Peyer's patch (tissue), 4 donors: ENCODE results near the gene METAP1.

Experiments used
- POLR2A ChIP-seq, 2 donors: fragments of 450-650 bp; IDR thresholded peaks; one replicate each; pipeline ENCODE4 v1.5.1; 2017; ENCODE audit warnings: antibody characterized with exemption in 2 of 2, mild to moderate bottlenecking in 2 of 2, moderate library complexity in 2 of 2
- TF ChIP-seq, protein P1 (sequence below), 6 experiments: fragments of 450-650 bp in 4 of 6; fragments of 200-600 bp in 2 of 6; sonication (generic) in 1 of 6; IDR thresholded peaks; one replicate each; pipeline ENCODE4 v1.5.1; 2017 to 2019; ENCODE audit warnings: antibody characterized with exemption in 6 of 6, mild to moderate bottlenecking in 3 of 6, moderate library complexity in 1 of 6

DNA sequence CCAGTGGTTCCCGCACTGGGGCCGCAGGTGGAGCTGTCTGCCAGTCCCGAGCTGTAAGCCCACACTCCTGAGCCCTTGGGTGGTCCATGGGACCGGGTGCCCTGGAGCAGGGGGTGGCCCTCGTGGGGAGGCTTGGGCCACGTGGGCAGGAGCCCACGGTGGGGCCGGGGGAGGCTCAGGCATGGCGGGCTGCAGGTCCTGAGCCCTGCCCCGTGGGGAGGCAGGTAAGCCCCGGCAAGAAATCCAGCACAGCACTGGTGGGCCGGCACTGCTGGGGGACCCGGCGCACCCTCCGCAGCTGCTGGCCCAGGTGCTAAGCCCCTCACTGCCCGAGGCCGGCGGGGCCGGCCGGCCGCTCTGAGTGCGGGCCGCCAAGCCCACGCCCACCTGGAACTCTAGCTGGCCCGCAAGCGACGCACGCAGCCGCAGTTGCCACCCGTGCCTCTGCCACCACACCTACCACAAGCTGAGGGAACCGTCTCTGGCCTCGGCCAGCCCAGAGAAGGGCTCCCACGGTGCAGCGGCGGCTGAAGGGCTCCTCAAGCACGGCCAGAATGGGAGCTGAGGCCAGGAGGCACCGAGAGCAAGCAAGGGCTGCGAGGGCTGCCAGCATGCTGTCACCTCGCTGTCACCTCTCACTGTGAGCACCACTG lies 2.0 kb upstream of the METAP1 start:
- TF ChIP-seq, protein P1, sequence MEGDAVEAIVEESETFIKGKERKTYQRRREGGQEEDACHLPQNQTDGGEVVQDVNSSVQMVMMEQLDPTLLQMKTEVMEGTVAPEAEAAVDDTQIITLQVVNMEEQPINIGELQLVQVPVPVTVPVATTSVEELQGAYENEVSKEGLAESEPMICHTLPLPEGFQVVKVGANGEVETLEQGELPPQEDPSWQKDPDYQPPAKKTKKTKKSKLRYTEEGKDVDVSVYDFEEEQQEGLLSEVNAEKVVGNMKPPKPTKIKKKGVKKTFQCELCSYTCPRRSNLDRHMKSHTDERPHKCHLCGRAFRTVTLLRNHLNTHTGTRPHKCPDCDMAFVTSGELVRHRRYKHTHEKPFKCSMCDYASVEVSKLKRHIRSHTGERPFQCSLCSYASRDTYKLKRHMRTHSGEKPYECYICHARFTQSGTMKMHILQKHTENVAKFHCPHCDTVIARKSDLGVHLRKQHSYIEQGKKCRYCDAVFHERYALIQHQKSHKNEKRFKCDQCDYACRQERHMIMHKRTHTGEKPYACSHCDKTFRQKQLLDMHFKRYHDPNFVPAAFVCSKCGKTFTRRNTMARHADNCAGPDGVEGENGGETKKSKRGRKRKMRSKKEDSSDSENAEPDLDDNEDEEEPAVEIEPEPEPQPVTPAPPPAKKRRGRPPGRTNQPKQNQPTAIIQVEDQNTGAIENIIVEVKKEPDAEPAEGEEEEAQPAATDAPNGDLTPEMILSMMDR (IDR thresholded peaks at IDR 0.05): no peak
- no peak for TF ChIP-seq POLR2A (IDR thresholded peaks at IDR 0.05)
